ENCODE results near the gene CAB39.

The CAB39 gene

GRCh38 chr2:230821991-230822520 lies 109.4 kb downstream of the CAB39 start:
- no peak for DNase-seq

DNA sequence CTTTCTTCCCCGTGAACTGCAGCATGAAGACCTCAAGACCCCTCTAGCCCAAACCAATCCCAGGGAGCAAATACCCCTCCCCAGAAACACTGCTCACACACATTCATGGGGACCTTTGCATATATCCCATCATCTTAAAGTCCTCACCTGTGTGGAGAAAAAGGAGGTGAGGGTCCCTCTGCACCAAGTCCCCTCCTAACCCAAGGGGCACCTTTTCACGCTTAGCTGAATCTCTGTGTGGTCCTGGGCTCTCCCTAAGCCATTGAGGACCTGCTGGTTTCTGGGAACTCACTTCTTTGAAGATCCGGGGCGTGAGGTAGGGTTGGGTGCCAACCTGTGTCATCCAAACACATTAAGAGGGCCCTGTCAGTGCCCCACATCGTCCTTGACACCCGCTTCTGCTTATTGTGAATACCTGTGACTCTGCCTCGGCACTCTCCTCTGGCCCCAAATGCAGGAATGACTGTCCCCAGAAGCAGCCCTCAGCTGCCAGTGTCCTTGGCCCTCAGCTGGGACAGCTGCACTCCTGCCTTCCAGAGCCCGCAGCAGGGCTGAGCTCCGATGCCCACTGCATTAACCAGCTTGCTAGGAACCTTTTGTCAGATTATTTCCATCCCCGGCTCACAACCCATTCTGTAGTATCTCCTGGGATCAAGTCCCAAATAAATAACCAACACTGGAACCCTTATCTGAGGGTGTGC lies 110.8 kb downstream of the CAB39 start:
- no peak for DNase-seq

DNA sequence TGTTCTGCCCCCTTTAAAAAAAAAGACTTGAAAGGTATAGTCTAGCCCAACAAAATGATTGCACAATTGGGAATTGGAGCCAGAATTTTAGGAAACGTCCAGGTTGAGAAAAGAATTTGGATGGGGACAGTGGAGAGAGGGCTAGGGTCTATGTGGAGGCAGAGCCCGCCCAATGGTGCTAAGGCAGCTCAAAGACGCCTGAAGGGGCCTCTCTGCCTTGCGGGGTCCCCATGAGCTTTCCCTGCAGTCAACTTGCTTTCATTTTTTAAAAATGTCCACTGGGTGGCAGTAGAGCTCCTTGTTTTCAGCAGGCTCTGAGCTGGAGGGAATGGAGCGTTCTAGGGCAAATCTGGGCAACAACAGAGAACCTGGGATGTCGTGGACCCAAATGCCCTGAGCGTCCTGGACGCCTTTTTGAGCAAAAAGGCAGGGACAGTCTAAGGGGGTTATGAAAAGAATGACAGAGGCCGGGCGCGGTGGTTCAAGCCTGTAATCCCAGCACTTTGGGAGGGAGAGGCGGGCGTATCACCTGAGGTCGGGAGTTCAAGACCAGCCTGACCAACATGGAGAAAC lies 111.8 kb downstream of the CAB39 start:
- DNase-seq, result peak; percentile 32

GRCh38 chr2:230825354-230825753 lies 112.7 kb downstream of the CAB39 start:
- DNase-seq, result no peak

DNA sequence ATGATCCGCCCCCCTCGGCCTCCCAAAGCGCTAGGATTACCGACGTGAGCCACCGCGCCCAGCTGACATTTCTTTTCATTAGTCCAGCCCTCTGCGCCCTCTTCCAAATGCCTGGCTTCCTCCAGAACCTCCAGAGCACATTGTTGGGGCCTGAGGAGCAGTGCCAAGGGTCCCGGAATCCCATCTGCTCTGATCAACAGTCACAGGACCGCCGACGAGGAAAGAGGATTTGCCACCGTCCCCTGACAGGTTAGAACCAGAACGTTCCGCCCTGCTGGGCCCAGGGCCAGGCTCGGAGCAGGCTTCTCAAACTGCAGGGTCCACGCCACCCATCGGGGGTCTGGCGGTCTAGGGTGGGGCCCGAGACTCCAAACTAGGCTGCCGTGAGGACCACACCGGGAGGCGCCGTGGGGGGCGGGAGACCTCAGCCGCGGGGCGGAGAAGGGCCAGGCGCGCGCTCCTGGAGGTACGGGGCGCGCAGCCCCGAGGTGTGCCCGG lies 115.2 kb downstream of the CAB39 start:
- no peak for DNase-seq

DNA sequence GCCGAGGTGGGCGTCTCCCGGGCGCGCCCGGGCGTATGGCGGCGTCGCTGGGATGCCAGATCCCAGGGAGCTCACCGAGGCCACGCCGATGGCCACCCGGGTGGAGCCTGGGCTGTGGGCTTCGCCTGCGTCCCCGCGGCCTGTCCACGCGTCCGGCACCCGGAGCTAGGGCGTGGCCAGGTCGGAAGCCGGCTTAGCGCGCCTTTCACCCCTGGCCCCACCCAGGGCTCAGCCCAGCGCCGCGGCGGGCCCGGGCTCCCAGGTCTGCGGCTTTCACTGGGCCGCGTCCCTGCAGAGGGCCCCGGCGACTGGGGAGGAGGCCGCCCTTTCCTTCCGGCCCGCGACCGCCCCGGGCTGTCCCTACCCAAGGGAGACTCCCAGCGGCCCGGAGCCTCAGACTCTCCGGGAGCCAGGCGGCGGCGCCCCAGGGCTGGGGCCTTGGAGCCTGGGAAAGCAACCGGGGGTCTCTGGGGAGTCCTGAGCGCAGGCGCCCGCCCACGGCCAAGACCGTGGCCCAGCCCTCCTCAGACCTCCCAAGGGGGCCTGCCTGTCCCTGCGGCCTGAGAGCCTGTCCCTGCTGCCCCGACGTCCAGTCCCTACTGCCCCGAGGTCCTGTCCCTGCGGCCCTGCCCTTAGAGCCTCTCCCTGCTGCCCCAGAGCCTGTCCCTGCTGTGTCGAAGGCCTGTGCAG lies 115.8 kb downstream of the CAB39 start:
- no peak for DNase-seq

- DNase-seq, result no peak
These were observed 116.7 kb downstream of the CAB39 start for GRCh38 chr2:230829293-230829692.

DNA sequence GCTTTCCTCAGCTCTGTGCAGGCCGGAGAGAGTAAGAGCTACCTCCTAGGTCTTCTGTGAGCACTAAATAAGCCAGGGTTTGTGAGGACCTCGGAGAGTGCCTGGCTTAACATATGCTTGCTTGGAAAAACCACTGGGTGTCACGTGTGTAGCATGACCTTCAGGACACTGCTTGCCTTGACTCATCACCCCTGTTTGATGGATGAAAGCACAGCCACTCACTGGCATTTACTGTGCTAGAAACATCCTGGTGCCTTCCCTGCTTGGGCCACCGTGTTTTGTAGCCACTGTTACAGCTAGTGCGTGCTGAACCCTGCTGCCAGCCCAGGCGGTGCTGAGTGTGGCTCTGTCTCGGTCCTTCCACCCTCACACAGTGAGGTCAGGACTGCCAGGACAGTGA lies 117.3 kb downstream of the CAB39 start:
- DNase-seq, result no peak

DNA sequence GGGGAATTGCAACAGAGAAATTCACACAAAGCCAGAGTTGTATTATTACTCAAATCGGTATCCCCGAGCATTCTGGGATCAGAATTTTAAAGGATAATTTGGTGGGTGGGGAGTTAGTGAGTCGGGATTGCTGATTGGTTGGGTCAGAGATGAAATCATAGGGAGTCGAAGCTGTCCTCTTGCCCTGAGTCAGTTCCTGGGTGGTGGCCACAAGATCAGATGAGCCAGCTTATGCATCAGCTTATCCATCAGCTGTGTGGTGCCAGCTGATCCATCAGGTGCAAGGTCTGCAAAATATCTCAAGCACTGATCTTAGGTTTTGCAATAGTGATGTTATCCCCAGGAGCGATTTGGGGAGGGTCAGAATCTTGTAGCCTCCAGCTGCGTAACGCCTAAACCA lies 117.8 kb downstream of the CAB39 start:
- DNase-seq, result no peak

DNA sequence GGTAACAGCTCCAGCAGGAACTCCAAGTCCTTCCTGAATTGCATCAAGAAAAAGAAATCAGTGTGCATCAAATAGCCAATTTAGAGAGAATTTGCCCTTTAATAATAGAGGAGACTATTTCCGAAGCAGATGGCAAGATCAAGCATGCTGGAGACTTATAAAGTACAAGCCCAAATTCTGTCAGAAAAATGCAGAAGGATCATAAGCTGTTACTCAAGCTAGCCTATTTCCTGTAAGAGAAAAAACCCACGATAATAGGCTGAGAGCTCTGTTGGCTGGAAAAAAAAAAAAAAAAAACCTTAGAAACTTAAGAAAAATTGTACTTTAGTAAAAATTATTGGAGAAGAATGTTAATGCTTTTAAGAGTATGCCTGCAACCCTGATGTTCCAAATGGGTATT lies 127.7 kb downstream of the CAB39 start:
- no peak for DNase-seq

GRCh38 chr2:230842473-230842872 lies 129.8 kb downstream of the CAB39 start:
- DNase-seq, result no peak

- no peak for DNase-seq
These were observed 130.5 kb downstream of the CAB39 start for GRCh38 chr2:230843132-230843531.

GRCh38 chr2:230846360-230846759 lies 133.7 kb downstream of the CAB39 start:
- DNase-seq, result no peak

GRCh38 chr2:230847883-230848388 lies 135.3 kb downstream of the CAB39 start:
- DNase-seq, result no peak

- no peak for DNase-seq
These were observed 137.2 kb downstream of the CAB39 start for GRCh38 chr2:230849633-230850357.

DNA sequence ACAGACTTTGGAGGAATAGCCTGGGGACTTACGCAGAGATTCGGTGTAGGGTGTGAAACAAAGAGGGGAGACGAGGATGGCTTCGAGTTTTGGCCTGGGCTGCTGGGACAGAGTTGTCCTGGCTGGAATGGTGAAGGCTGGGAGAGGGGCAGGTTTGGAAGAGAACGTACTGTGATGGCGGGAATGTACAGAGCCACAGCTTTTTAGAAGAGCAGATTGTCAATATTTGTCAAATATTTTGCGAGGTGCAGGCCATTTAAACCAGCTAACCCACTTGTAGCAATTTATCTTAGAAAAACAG lies 137.7 kb downstream of the CAB39 start:
- no peak for DNase-seq

DNA sequence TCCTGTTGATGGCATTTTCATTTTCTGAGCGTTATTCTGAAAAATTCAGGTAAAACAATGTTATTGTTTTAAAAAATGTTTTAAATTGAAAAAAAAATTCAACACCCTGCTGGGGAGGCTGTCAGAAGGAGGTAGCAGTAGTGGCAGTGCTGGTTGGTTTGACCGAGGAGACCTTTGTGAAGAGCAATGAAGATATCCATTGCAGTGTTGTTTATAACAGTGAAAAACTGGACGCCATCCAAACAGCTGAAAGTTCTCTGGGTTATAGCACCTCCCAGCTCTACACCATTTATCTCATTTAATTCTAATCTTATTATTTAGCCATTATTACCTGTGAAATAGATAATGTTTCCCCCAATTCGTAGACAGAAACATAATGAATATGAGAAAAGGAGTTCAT lies 139.5 kb downstream of the CAB39 start:
- DNase-seq, result no peak

GRCh38 chr2:230861552-230862255 lies 149.1 kb downstream of the CAB39 start:
- DNase-seq, result no peak

DNA sequence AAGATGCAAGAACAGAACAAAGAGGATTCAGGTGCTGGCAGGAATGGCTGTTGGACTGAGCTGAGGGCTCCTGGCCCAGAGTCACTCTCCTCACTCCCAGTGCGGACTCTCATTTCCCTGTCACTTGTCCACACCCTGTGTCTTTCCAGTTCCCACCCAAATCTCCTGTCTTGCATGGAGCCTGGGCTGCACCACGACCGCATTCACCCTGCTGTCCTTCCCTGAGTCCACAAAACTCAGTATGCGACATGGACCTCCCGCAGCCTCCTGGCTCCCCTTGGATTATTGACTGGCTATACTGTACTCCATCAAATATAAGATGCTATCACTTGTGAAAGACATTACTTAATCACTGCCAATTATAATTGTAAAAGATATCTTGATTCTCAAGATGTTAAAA lies 149.7 kb downstream of the CAB39 start:
- DNase-seq, result no peak

- DNase-seq, result no peak
These were observed 150.4 kb downstream of the CAB39 start for GRCh38 chr2:230863031-230863430.

DNA sequence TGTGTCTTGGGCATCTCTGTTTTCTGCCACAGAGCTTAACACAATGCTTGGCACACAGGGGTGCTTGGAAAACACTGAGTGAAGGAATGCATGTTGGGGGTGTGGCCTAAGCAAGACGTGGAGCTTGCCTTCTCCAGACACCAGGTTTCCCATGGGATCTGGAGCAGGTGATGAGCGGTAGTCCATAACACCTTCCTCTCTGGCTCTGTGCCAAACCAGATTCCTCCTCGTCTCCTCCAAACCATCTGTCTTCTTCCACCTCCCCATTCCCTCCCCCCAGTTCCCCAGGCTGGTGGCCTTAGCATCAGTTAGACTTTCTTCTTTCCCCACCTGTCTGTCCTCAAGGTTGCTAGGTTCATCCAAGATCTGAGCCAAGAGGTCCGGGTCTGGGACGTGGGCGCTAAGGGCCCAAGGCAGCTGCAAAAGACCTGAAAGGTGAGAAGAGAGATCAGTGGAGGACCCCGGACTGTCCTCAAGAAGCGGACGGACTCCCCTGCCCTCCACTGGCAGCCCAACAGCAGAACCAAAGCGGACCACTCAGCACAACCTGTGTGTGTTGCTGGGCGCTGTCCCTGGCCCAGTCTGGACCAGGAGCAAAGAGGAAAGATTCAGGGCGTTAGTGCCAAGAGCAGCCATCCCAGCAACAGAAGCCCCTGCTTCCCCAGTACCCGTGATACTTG lies 150.9 kb downstream of the CAB39 start:
- no peak for DNase-seq

DNA sequence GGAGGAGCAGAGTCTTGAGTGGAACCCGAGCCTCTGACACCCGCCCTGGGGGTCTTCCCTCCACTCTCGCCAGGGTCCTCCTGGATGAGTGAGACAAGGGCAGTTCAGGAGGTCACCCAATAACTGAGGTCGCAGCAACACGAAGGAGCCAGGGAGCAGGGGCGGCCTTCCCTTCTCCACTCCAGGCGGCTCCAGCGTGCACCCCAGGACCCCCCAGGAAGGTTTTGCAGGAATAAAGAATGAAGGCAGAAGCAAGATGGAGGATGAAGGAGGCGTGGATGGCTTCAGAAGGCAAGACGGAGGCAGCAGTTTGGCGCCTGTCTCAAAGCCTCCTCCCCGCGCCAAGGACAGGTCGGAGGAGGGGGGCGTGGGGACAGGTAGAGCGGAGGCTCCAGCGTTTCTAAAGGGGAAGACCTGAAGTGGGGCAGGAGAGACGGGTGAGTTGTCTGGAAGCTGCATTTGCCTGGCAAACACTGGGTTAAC lies 151.5 kb downstream of the CAB39 start:
- no peak for DNase-seq

All from NCI-H1417 treated with DMSO at 0.1 percent for 48 hours (cell line).